CD4-positive, alpha-beta T cell treated with Interleukin-17A for 4 hours (primary cell): ENCODE data around the gene IP6K1.
A peak's percentile ranks its signal among the peaks of the same experiment; 100 is the strongest.
"Not testable (repeated sequence)": the region's sequence is repeated elsewhere in the genome, so short reads cannot be mapped to it uniquely, and the experiment has no call there.

ENCODE experiments used
- DNase-seq: peaks from one replicate; pipeline ENCODE4 v3.0.0-alpha.2; 2020; ENCODE audit warnings: mixed read lengths

Gene IP6K1

GRCh38 chr3:49761661-49762060 is 24.7 kb downstream of the IP6K1 start:
- no peak for DNase-seq

DNA sequence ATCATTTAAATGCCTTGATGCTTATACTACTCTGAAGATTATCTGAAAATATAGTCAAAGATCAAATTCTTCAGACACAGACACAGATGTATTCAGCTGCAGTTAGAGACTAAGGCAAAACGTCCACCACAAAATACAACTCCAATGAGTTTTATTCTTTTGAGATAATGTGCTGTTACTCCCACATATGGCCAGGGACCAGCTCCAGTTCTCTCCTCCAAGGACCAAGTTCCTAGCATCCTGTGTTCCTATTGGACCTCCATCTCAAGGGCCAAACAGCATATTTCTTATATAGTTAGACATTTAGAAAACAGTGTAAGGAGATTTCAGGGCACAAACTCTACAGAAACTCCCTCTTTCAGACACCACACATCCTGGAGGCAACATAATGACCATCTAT is 27.1 kb downstream of the IP6K1 start:
- DNase-seq = no peak

DNA sequence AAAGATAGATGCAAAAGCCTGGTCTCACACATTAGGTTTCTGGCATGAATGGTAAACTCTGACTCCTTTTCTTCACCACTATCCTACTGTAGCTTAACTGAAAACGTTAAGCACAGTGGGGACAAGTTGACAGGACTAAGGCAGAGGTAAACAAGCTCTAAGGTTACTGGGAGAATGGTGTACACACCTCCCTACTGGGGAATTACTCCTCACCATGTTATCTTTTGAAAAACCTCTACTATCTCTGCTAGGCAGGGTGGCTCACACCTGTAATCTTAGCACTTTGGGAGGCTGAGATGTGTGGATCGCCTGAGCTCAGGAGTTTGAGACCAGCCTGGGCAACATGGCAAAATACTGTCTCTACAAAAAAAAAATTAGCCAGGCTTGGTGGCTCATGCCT is 29.1 kb downstream of the IP6K1 start:
- DNase-seq = no peak

- DNase-seq = no peak
Measured at GRCh38 chr3:49756036-49756435, 30.3 kb downstream of the IP6K1 start.

GRCh38 chr3:49754536-49754935 is 31.8 kb downstream of the IP6K1 start:
- no peak for DNase-seq

DNA sequence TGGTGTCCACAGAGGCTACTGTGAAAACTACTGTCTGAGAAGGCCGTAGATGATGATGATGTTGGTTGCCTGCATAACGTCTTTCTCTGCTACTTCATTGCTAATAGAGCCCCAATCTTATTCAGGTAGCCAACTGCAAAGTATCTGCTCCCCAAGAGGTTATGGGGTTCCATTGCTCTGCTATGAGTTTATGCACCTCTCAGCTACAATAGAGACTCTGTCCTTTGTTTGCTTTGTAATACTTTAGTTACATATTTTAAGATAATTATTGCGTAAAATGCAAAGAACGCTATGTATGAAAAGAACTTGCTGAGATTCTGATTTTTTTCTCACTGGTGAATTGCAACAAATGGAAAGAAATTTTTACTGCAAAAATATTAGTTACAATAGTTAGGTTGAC is 34.8 kb downstream of the IP6K1 start:
- no peak for DNase-seq

- DNase-seq = no peak
Measured at GRCh38 chr3:49750056-49750455, 36.3 kb downstream of the IP6K1 start.

DNA sequence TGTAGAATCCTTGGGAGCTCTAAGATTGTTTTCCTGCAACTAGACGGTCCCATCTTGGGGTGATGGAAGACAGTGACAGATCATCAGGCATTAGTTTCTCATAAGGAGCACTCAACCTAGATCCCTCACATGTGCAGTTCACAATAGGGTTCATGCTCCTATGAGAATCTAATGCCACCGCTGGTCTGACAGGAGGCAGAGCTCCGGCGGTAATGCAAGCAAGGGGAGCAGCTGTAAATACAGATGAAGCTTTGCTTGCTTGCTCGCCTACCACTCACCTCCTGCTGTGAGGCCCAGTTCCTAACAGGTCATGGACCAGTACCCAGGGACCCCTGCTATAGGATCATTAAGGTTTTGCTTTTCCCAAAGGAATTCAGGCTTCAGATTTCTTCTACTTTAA is 37.5 kb downstream of the IP6K1 start:
- DNase-seq = not testable (repeated sequence)

GRCh38 chr3:49747792-49748480 is 38.4 kb downstream of the IP6K1 start:
- DNase-seq = no peak

GRCh38 chr3:49745986-49746385 is 40.4 kb downstream of the IP6K1 start:
- DNase-seq = no peak

DNA sequence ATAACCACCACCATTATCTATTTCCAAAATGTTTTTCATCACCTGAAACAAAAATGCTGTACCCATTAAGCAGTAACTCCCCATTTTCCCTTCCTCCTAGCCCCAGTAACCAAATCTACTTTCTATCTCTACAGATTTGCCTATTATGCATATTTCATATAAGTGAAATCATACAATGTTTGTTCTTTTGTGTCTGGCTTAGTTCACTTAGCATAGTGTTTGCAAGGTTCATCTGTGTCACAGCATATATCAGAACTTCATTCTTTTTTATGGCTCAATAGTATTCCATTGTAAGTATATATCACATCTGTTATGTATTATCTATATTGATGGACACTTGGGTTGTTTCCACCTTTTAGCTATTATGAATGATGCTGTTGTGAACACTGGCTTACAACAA is 45.9 kb downstream of the IP6K1 start:
- no peak for DNase-seq

- DNase-seq = no peak
Measured at GRCh38 chr3:49738067-49738713, 48.2 kb downstream of the IP6K1 start.

DNA sequence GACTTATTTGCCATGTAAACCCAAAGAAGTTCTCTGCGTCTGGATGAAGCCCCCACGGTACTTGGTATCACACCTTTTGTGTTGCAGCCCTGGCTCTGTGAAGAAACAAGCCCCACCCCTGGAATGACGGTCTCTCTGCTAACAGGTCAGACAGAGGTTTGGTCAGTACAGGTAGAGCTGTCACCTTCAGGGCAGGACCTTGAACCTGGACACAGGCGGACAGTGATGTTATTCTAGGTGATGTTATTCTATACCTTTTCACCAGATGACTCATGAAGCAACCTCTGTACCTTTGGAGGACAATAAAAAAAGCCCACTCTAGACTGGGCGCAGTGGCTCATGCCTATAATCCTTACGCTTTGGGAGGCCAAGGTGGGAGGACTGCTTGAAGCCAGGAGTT is 51.6 kb downstream of the IP6K1 start:
- no peak for DNase-seq

DNA sequence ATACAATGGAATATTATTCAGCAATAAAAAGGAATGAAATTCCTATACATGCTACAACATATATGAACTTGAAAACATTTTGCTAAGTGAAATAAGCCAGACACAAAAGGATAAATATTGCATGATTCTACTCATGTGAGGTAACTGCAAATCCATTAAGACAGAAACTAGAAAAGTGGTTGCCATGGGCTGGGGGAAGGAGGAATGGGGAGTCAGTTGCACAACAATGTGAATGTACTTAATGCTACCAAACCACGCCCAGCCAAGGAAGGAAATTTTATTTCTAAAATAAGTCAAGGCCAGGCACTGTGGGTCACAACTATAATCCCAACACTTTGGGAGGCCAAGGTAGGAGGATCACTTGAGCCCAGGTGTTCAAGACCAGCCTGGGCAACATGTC is 52.8 kb downstream of the IP6K1 start:
- no peak for DNase-seq

GRCh38 chr3:49732597-49732996 is 53.7 kb downstream of the IP6K1 start:
- no peak for DNase-seq

DNA sequence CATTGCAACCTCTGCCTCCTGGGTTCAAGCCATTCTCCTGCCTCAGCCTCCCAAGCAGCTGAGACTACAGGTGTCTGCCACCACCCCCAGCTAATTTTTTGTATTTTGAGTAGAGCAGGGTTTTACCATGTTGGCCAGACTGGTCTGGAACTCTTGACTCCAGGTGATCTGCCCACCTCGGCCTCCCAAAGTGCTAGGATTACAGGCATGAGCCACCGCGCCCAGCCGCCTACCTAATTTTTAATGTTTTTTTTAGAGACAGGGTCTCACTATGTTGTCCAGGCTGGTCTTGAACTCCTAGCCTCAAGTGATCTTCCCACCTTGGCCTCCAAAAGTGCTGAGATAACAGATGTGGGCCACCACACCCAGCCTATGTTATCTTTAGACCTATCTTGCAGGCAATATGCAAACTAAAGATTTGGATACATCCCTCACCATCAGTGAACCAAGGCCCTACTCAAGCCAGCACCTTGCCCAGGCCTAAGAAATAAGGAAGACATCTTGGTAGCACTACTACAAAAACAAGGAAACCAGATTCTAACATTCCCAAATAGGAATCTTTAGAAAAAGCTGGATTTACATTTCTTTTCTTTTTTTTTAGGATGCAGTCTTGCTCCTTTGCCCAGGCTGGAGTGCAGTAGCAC is 56.3 kb downstream of the IP6K1 start:
- no peak for DNase-seq

- no peak for DNase-seq
Measured at GRCh38 chr3:49727924-49728361, 58.4 kb downstream of the IP6K1 start.

DNA sequence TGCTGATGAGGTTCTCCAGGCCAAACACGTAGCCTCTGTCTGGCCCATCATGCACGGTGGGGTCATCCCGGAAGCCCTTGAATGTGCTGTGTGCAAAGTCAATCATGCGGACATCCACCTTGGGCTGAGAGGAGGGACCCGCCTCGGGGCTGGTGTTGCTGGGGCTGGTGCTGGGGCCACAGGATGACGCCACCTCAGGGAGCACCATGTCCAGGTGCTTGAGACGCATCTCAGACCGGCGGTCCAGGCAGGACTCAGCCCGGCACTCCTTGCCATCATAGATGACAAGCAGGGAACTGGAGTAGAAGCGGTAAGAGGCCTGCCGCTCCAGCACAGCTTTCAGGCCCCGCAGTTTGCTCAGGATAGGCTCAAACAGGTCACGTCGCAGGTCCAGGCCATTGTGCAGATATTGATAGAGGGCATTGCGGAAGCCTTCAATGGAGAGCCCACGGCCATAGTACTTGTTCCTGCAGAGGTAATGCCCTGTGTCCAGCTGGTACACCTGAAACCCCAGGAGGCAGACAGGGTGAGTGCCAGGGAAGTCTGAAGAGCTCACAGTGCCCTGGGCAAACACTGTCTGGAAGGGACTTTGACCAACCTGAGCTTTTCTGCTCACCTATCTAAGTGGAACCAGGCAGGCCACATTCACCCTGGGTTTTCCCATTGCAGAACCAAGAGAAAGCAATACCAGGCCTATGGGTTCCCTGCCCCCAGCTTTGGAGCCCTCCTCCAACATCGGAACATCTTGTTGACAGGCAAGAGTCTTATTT is 59.0 kb downstream of the IP6K1 start:
- no peak for DNase-seq

DNA sequence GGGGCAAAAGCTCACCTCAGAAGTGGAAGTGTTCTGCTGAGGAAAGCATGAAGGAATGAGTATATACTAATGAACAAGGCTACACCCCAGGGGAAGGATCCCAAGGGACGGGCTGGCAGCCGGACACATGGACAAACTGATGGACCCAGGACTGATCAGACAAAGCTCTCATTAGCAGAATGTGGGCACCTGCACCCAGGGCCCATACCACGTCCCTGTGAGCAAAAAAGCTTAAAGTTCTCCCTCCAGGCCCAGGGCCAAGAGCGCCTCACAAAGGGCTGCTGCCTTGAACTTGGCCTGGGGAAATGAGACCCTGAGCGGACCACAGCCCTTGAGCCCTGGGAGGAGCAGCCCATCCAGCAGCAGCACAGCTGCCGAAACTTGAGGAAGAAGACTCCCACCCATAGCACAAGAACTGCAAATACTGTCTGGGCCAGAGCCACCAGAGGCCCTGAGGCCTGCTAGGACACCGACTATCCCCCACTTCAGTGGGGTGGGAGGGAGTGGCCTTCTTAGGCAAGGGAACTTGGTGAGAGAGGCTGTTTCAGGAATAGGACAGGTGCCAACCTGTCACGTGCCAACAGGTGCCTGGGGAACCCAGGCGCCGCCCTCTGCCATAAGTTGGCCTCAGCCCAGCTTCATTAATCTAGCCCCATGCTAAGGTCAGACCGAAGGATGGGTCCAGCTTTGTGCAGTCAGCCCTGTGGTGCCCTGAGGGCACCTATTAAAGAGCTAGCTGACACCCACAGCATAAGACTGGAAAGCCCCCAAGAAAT is 60.2 kb downstream of the IP6K1 start:
- no peak for DNase-seq

- peak; percentile 20 for DNase-seq
Measured at GRCh38 chr3:49724586-49724985, 61.8 kb downstream of the IP6K1 start.

GRCh38 chr3:49723628-49724551 is 62.5 kb downstream of the IP6K1 start, which contains the start of gene GMPPB:
GMPPB (minus strand) TSS chr3:49723951; CDS start chr3:49723726, 225 bp downstream.
- peak; percentile 92 for DNase-seq

GRCh38 chr3:49723296-49723627 is 63.1 kb downstream of the IP6K1 start:
- DNase-seq = peak; percentile 67
